GM12891 (cell line): ENCODE results near the gene RASGRF2.

Experiments
- DNase-seq: peaks from one replicate; pipeline ENCODE4 v3.0.0; 2011; ENCODE audit warnings: low spot score; ENCODE audit not compliant: insufficient read length
- FAIRE-seq: peaks from 2 replicates; lab custom pipeline; 2011; peaks lifted over from hg19 to GRCh38; lab: Jason Lieb, UNC
- PAX5 ChIP-seq: IDR thresholded peaks from 2 replicates; pipeline ENCODE4 v1.6.1; 2011; ENCODE audit warnings: low read length, moderate library complexity, mild to moderate bottlenecking; ENCODE audit not compliant: insufficient read depth, severe bottlenecking
- POLR2A ChIP-seq: IDR thresholded peaks from 2 replicates; pipeline ENCODE4 v1.6.1; 2011; ENCODE audit warnings: low read depth, low read length, control low read depth
- POLR2AphosphoS5 ChIP-seq: IDR thresholded peaks from 2 replicates; pipeline ENCODE4 v1.6.1; 2011; ENCODE audit warnings: low read depth, low read length, control low read depth
- POU2F2 ChIP-seq: IDR thresholded peaks from 2 replicates; pipeline ENCODE4 v1.6.1; 2011; ENCODE audit warnings: low read depth, mild to moderate bottlenecking, control low read depth, low read length, moderate library complexity
- SPI1 ChIP-seq: IDR thresholded peaks from 2 replicates; pipeline ENCODE4 v1.6.1; 2011; ENCODE audit warnings: low read depth, low read length, control low read depth
- TAF1 ChIP-seq: IDR thresholded peaks from 2 replicates; pipeline ENCODE4 v1.6.1; 2011; ENCODE audit warnings: low read depth, low read length, control low read depth

Gene RASGRF2

DNA sequence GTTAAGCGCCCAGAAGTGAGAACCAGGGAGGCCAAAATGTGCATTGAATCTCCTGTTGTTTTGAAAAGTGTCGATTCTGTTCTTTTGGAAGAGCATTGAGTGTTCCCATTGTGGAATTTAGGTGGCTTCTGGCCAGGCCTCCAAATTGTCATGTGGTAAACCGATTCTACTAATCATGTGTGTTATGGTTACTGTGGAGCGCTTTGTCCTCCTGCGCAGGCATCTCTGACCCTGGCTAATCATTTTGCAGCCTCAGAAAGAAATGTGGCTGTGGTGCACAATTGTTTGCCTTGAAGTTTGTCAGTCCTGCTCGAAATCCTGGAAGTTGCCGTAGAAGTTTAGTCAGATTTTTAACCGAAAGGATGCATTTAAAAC is 121.3 kb downstream of the RASGRF2 start:
- no peak for TF ChIP-seq PAX5
- TF ChIP-seq POLR2AphosphoS5 = no peak
- TF ChIP-seq POLR2A = no peak
- TF ChIP-seq POU2F2 = no peak
- no peak for TF ChIP-seq SPI1
- no peak for FAIRE-seq
- no peak for DNase-seq

DNA sequence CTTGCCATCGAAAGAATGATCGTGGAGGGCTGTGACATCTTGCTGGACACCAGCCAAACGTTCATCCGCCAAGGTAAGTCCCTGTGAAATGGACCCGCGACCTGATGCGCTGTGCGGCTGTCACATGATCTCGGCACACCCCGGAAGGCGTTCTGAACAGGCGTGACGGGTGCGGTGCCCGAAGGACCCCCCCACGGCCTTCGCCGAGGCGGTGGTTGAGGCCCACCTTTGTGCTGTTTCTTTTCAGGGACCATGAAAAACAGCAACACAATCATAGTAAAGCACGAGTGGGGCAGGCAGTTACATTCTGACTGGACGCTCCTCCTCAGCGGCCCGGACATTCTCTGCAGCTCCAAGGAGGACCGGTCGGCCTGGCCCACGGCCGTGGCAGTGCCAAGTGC is 126.7 kb downstream of the RASGRF2 start:
- no peak for DNase-seq
- no peak for FAIRE-seq
- no peak for TF ChIP-seq POU2F2
- no peak for TF ChIP-seq SPI1
- no peak for TF ChIP-seq PAX5
- no peak for TF ChIP-seq TAF1
- no peak for TF ChIP-seq POLR2A
- TF ChIP-seq POLR2AphosphoS5 = no peak

DNA sequence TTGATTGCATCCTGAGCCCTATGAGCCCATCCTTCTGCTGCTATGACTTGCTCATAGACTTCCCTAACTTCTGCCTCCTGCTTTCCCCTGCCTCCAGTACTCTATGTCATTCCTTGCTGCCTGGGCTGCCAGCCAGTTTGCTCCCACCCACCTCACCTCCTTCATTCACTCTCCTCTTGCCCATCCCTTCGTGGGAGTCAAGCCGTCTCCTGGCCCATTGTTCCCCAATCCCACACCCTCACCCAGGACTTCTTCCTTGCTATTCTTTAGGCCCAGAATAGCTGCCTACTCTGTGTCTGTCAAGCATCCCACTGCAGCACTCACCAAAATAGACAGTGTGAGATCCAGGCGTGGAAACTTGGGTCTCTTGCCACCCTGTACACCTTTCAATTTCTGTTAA is 131.0 kb downstream of the RASGRF2 start:
- TF ChIP-seq SPI1 = no peak
- no peak for TF ChIP-seq POU2F2
- no peak for TF ChIP-seq PAX5
- TF ChIP-seq POLR2A = no peak
- TF ChIP-seq POLR2AphosphoS5 = no peak
- no peak for FAIRE-seq

DNA sequence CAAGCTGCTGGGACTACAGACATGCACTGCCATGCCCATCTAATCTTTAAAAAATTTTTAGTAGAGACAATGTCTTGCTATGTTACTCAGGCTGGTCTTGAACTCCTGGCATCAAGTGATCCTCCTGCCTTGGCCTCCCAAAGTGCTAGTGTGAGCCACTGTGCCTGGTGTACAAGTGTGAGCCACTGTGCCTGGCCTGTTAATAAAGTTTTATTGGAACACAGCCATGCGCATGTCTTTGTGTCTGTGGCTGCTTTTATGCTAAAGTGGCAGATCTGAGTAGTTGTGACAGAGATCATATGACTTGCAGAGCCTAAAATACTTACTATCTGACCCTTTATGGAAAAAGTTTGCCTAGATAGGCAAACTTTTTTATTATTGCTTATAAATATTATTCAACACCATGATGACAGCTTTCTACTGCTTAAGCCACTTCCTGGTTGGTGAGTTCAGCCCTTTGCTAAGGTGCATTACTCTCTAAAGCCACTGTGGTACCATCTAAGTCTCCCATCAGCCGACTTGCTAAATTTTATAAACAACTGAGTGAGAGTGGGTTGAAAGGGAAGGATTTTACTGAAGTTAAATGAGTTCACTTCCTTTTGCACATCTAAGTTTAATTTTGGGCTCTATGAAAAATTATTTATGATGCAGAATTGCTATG is 133.5 kb downstream of the RASGRF2 start:
- no peak for TF ChIP-seq TAF1
- no peak for TF ChIP-seq POU2F2
- no peak for TF ChIP-seq PAX5
- TF ChIP-seq POLR2A = no peak
- TF ChIP-seq POLR2AphosphoS5 = no peak
- no peak for TF ChIP-seq SPI1
- FAIRE-seq = no peak
- no peak for DNase-seq

More for the DNA sequence above, 131.0 kb downstream of the RASGRF2 start:
- DNase-seq = no peak

DNA sequence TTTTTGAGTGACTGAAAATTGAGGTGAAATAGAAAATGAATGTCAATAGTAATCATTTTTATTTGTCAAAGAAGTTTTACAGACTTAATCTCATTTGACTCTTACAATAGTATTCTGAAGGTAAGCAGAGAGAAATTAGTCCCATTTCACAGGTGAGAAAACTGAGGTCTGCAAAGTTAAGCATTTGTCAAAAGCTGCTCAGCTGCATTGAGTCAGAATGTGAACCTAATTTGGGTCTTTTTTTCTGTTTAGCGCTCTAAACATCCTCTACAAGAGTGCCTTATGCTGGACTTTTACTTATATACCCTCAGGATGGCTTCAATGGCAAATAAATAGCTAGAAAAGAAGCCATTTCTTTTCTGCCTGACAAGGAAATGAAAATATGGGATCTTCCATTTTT is 135.7 kb downstream of the RASGRF2 start:
- FAIRE-seq (no peak), DNase-seq (no peak)
- TF ChIP-seq POLR2A = no peak
- TF ChIP-seq POU2F2 = no peak
- no peak for TF ChIP-seq PAX5
- TF ChIP-seq POLR2AphosphoS5 = no peak
- TF ChIP-seq SPI1 = no peak
- no peak for TF ChIP-seq TAF1

DNA sequence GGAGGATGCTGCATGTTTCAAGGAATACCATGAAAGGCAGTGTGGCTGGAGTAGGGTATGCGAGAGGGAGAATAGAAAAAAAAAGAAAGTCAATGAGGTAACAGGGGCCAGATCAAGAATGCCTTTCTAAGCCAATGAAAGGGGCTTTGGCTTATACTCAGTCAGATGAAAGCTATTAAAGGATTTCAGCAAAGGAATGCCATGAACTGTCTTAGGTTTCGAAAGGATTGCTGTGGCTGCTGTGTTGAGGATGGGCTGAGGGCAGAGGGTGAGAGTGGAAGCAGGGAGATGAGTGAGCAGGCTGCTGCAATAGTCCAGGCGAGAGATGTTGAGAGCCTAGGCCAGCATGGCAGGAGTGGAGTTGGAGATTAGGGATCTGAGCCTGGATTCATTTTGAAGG is 137.6 kb downstream of the RASGRF2 start:
- FAIRE-seq = no peak
- DNase-seq = no peak
- no peak for TF ChIP-seq TAF1
- TF ChIP-seq POU2F2 = no peak
- no peak for TF ChIP-seq PAX5
- no peak for TF ChIP-seq POLR2A
- TF ChIP-seq POLR2AphosphoS5 = no peak
- no peak for TF ChIP-seq SPI1

DNA sequence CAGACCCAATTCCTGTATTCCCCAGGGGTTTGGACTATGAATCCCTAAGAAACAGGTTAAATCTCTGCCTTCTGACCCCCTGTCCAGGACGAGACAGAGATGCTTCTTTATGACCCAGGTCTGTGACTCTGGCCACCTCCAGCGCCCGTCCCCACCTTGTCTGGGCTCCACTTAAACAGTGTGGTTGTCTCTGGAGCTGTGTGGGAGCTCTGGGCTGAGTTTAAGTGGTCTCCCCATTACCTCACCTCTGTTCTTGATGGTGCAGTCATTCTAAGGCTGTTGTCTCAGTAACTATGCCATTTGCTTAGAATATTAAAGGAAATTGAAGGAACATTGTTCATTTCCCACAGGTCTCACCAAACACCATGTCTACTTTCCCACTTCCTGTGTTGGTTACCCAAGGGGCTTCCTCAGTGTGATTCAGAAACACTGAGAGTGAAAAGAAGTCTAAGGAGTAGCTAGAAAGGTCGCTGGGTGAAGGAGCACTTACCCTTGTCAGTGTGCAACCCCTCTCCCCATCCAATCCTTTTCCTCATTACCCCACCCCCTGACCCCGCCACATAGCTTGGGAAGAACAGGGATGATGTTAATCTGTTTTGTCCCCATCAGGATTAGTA is 145.2 kb downstream of the RASGRF2 start:
- DNase-seq (no peak), FAIRE-seq (no peak)
- TF ChIP-seq TAF1 (no peak), POLR2AphosphoS5 (no peak), PAX5 (no peak), POLR2A (no peak), POU2F2 (no peak), SPI1 (no peak)

DNA sequence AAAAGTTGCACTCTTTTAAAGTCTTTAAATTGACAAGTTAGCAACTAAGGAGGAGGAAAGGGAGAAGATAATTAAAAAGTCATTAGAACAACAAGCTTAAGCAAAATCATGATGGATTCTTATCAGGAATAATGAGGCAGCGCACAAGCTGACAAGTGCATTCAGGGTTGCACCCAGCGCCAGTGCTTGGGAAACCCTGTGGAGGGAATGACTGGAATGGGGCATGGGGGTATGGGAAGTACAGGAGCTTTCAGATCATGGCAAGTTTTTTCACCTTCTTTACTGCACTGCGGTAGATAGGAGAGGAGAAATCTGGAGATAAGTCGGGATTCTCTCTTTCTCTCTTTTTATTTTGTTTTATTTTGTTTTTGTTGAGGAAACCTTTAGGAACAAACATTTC is 155.1 kb downstream of the RASGRF2 start:
- DNase-seq (no peak), FAIRE-seq (no peak)
- TF ChIP-seq POLR2A = no peak
- no peak for TF ChIP-seq TAF1
- no peak for TF ChIP-seq POU2F2
- TF ChIP-seq PAX5 = no peak
- TF ChIP-seq POLR2AphosphoS5 = no peak
- no peak for TF ChIP-seq SPI1

DNA sequence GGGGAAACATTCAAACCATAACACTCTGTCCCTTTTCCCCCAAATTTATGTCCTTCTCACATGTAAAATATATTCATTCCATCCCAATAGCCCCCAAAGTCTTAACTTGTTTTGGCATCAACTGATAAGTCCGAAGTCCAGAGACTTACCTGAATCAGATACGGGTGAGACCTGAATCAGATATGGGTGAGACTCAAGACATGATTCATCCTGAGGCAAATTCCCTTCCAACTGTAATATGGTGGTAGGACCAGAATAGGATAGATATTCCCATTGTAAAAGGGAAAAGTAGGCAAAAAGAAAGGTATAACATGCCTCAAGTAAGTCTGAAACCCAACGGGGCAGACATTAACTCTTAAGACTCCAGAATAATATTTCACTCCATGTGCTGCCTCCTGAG is 157.4 kb downstream of the RASGRF2 start:
- FAIRE-seq (no peak), DNase-seq (no peak)
- TF ChIP-seq SPI1 = no peak
- no peak for TF ChIP-seq POU2F2
- no peak for TF ChIP-seq PAX5
- TF ChIP-seq POLR2A = no peak
